Kidney tubule cell (primary cell): Measurements from ENCODE around the gene OTOS.

Source experiments
- DNase-seq: peaks from one replicate; pipeline ENCODE4 v3.0.0-alpha.2; 2018; ENCODE audit warnings: low spot score

Gene OTOS

GRCh38 chr2:240151477-240152031 lies 11.1 kb upstream of the OTOS start:
- DNase-seq: no peak

- DNase-seq: peak; percentile 48
Measured at GRCh38 chr2:240149943-240150784, 9.7 kb upstream of the OTOS start.

GRCh38 chr2:240147911-240148587 lies 7.6 kb upstream of the OTOS start:
- no peak for DNase-seq

GRCh38 chr2:240147382-240147781 lies 6.9 kb upstream of the OTOS start:
- DNase-seq: no peak

- DNase-seq: no peak
Measured at GRCh38 chr2:240146627-240147278, 6.3 kb upstream of the OTOS start.

GRCh38 chr2:240146141-240146561 lies 5.7 kb upstream of the OTOS start:
- DNase-seq: no peak

GRCh38 chr2:240145461-240145860 lies 5.0 kb upstream of the OTOS start:
- no peak for DNase-seq

GRCh38 chr2:240144649-240145261 lies 4.3 kb upstream of the OTOS start:
- no peak for DNase-seq

- DNase-seq: peak; percentile 57
Measured at GRCh38 chr2:240143801-240144648, 3.6 kb upstream of the OTOS start.

- DNase-seq: no peak
Measured at GRCh38 chr2:240143276-240143675, 2.8 kb upstream of the OTOS start.

- DNase-seq: no peak
Measured at GRCh38 chr2:240142859-240143258, 2.4 kb upstream of the OTOS start.

GRCh38 chr2:240142256-240142775 lies 1.9 kb upstream of the OTOS start:
- DNase-seq: no peak

- DNase-seq: no peak
Measured at GRCh38 chr2:240141736-240142135, 1.3 kb upstream of the OTOS start.

GRCh38 chr2:240140920-240141319 lies 462 bp upstream of the OTOS start:
- no peak for DNase-seq

GRCh38 chr2:240139666-240140393 lies 628 bp downstream of the OTOS start:
- DNase-seq: no peak

- DNase-seq: no peak
Measured at GRCh38 chr2:240139011-240139441, 1.4 kb downstream of the OTOS start.

GRCh38 chr2:240138254-240138984 lies 2.0 kb downstream of the OTOS start:
- peak; percentile 37 for DNase-seq

GRCh38 chr2:240137596-240138253 lies 2.7 kb downstream of the OTOS start:
- DNase-seq: no peak
